Measurements from ENCODE around the gene AOPEP. TPM values are rescaled to one million over a fixed set of nuclear protein-coding genes. Genes with fewer than 3 reads are reported as not detected.
"Not testable (repeated sequence)": the region's sequence is repeated elsewhere in the genome, so short reads cannot be mapped to it uniquely, and the experiment has no call there.

AOPEP gene
- total and polyA plus RNA-seq, 2 donors (not counting 1 experiment from before 2014, with no cell fraction given), result 66.1 to 94.1 TPM

DNA sequence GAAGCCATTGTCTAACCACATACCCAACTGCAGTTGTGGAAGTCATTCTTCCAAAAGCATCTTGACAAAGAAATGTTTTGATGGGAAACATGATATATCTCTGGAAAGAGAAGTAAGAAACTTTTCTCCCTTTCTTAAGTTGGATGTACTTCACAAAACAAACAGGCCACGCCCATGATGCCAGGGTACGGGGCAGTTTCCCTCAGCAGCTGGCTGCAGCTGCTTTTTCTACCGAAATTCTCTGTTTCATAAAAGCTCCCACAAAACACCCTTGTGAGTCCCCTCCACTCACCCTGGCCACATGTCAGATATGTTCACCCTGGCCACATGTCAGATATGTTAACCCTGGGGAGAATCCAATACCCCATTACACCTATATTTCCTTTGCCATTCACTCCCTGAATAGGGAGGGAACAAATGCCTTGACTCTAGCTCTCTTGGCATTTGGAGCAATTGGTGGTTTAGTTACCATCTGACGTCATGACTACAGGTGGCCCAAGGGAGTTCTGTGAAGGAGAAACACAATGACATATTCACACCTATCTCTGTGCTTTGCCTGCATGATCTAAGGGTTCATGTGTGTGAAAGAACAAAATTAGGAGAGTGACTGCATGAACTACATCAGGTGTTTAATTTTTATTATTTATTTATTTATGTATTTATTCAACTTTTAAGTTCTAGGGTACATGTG is 103.0 kb downstream of the AOPEP start:
- H3K9ac ChIP-seq (ENCODE audit: insufficient read depth, low read length), result no peak overlapping the region
- H3K9me3 ChIP-seq (ENCODE audit: control insufficient read depth, insufficient read depth, low read depth, low read length), result no peaks in the 10 kb centered on the region
- H4K20me1 ChIP-seq (ENCODE audit: control insufficient read depth, extremely low read depth, insufficient read depth, low read length), result no peaks in the 10 kb centered on the region
- H3K4me2 ChIP-seq (ENCODE audit: extremely low read depth, insufficient read depth, low read length), result no peak overlapping the region
- no peak for TF ChIP-seq EZH2 (IDR thresholded peaks at IDR 0.05; ENCODE audit: low read length, missing control alignments)
- TF ChIP-seq, protein P1, sequence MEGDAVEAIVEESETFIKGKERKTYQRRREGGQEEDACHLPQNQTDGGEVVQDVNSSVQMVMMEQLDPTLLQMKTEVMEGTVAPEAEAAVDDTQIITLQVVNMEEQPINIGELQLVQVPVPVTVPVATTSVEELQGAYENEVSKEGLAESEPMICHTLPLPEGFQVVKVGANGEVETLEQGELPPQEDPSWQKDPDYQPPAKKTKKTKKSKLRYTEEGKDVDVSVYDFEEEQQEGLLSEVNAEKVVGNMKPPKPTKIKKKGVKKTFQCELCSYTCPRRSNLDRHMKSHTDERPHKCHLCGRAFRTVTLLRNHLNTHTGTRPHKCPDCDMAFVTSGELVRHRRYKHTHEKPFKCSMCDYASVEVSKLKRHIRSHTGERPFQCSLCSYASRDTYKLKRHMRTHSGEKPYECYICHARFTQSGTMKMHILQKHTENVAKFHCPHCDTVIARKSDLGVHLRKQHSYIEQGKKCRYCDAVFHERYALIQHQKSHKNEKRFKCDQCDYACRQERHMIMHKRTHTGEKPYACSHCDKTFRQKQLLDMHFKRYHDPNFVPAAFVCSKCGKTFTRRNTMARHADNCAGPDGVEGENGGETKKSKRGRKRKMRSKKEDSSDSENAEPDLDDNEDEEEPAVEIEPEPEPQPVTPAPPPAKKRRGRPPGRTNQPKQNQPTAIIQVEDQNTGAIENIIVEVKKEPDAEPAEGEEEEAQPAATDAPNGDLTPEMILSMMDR (conservative IDR thresholded peaks at IDR 0.05 in 1 of 2, IDR thresholded peaks at IDR 0.05 in 1 of 2; ENCODE audit: low read depth in 1 of 2, low read length in 2 of 2), result no peak
- H3K27ac ChIP-seq (ENCODE audit: insufficient read depth, low read length), result no peak overlapping the region
- H3K79me2 ChIP-seq (ENCODE audit: control insufficient read depth, insufficient read depth, low read length), result no peaks in the 10 kb centered on the region
- no peaks in the 10 kb centered on the region for H3K27me3 ChIP-seq (ENCODE audit: control insufficient read depth, insufficient read depth, low read length)
- H3K36me3 ChIP-seq (ENCODE audit: control insufficient read depth, insufficient read depth, low read length), result no peaks in the 10 kb centered on the region
- H3K4me3 ChIP-seq (replicated peaks in 1 of 4; ENCODE audit: control extremely low read depth in 1 of 4, insufficient read depth in 1 of 4, low read depth in 3 of 4, low read length in 4 of 4), result no peak overlapping the region
- H3K4me1 ChIP-seq (ENCODE audit: control insufficient read depth, extremely low read depth, insufficient read depth, low read length), result no peaks in the 10 kb centered on the region
- DNase-seq (ENCODE audit: low read depth in 2 of 2), result peak in 1 of 2 donors; percentile 32
- no peak overlapping the region for H2AFZ ChIP-seq (ENCODE audit: low read length)

DNA sequence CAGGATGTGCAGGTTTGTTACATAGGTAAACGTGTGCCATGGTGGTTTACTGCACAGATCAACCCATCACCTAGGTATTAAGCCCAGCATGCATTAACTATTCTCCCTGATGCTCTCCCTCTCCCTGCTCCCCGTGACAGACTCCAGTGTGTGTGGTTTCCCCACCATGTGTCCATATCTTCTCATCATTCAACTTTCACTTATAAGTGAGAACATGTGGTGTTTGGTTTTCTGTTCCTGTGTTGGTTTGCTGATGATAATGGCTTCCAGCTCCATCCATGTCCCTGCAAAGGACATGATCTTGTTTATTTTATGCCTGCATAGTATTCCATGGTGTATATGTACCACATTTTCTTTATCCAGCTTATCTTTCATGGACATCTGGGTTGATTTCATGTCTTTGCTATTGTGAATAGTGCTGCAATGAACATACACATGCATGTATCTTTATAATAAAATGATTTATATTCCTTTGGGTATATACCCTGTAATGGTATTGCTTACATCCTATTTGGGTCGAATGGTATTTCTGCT is 103.6 kb downstream of the AOPEP start:
- not testable (repeated sequence) for H3K4me1 ChIP-seq (ENCODE audit: control insufficient read depth, extremely low read depth, insufficient read depth, low read length); H3K4me2 ChIP-seq (ENCODE audit: extremely low read depth, insufficient read depth, low read length)

DNA sequence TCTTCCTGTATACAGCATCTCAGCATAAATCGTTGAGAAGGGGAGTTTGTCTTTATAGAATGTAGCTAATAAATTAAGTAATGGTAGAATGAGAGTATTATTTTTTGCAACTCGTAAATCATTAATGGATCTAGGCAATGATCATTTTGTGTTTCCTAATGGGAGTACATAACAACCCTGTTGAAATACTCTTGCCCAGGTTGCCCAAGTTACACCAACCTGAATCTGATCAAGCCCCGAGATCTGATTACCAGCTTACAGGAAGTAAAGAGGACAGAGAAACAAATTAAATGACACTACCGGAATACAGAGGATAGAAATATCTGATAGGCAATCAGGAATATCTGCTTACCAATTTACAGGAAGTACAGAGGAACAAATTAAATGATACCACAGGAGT is 107.3 kb downstream of the AOPEP start:
- Histone ChIP-seq H3K27ac (ENCODE audit: insufficient read depth, low read length) (no peak overlapping the region), H4K20me1 (ENCODE audit: control insufficient read depth, extremely low read depth, insufficient read depth, low read length) (no peaks in the 10 kb centered on the region), H3K79me2 (ENCODE audit: control insufficient read depth, insufficient read depth, low read length) (no peaks in the 10 kb centered on the region), H3K4me1 (ENCODE audit: control insufficient read depth, extremely low read depth, insufficient read depth, low read length) (no peaks in the 10 kb centered on the region), H3K36me3 (ENCODE audit: control insufficient read depth, insufficient read depth, low read length) (no peaks in the 10 kb centered on the region), H2AFZ (ENCODE audit: low read length) (no peak overlapping the region), H3K4me2 (ENCODE audit: extremely low read depth, insufficient read depth, low read length) (no peak overlapping the region), H3K27me3 (ENCODE audit: control insufficient read depth, insufficient read depth, low read length) (no peaks in the 10 kb centered on the region), H3K9ac (ENCODE audit: insufficient read depth, low read length) (no peak overlapping the region), H3K9me3 (ENCODE audit: control insufficient read depth, insufficient read depth, low read depth, low read length) (no peaks in the 10 kb centered on the region), H3K4me3 (replicated peaks in 1 of 4; ENCODE audit: control extremely low read depth in 1 of 4, insufficient read depth in 1 of 4, low read depth in 3 of 4, low read length in 4 of 4) (no peak overlapping the region)
- TF ChIP-seq, protein P1 (conservative IDR thresholded peaks at IDR 0.05 in 1 of 2, IDR thresholded peaks at IDR 0.05 in 1 of 2; ENCODE audit: low read depth in 1 of 2, low read length in 2 of 2), result no peak
- TF ChIP-seq EZH2 (IDR thresholded peaks at IDR 0.05; ENCODE audit: low read length, missing control alignments), result no peak
- no peak for DNase-seq (ENCODE audit: low read depth in 2 of 2)

More for the DNA sequence above, 103.6 kb downstream of the AOPEP start:
- not testable (repeated sequence) for H4K20me1 ChIP-seq (ENCODE audit: control insufficient read depth, extremely low read depth, insufficient read depth, low read length); H3K79me2 ChIP-seq (ENCODE audit: control insufficient read depth, insufficient read depth, low read length); DNase-seq (ENCODE audit: low read depth in 2 of 2); H3K27me3 ChIP-seq (ENCODE audit: control insufficient read depth, insufficient read depth, low read length); H3K27ac ChIP-seq (ENCODE audit: insufficient read depth, low read length); H2AFZ ChIP-seq (ENCODE audit: low read length); H3K9ac ChIP-seq (ENCODE audit: insufficient read depth, low read length); H3K9me3 ChIP-seq (ENCODE audit: control insufficient read depth, insufficient read depth, low read depth, low read length); H3K36me3 ChIP-seq (ENCODE audit: control insufficient read depth, insufficient read depth, low read length); H3K4me3 ChIP-seq (replicated peaks in 1 of 4; ENCODE audit: control extremely low read depth in 1 of 4, insufficient read depth in 1 of 4, low read depth in 3 of 4, low read length in 4 of 4)
